GM12878 (cell line): Measurements from ENCODE around the gene RALB. TPM values are rescaled to one million over a fixed set of nuclear protein-coding genes. Genes with fewer than 3 reads are reported as not detected.

Experiments used
- ATAC-seq: fragments of 200-7000 bp; cut with Tn5 transposase; 3 replicates; pipeline ENCODE4 v1.9.1; 2020; ENCODE audit warnings: mild to moderate bottlenecking, moderate library complexity
- BruUV-seq: library from RNA; stranded (reverse); fragments of 400-500 nt; replicated peaks from 2 replicates; lab custom pipeline; 2021; lab: Mats Ljungman, UMichigan
- CTCF ChIA-PET: fragments of 300-600 bp; sonication (Branson Sonifier 250); formaldehyde crosslinking; extraction: SDS; loops from one replicate; lab custom pipeline; 2021; ENCODE audit warnings: inconsistent platforms; lab: Yijun Ruan, JAX
- POLR2A ChIA-PET: fragments of 350-600 bp; formaldehyde crosslinking; extraction: SDS; loops from one replicate; lab custom pipeline; 2021; ENCODE audit warnings: inconsistent platforms; lab: Charles Lee
- RAD21 ChIA-PET: fragments of 300-600 bp; sonication (Branson Sonifier 250); formaldehyde crosslinking; loops from one replicate; lab custom pipeline; 2023; ENCODE audit warnings: antibody characterized with exemption; ENCODE audit not compliant: unreplicated experiment; lab: Charles Lee
- SMC1A ChIA-PET: fragments of 300-600 bp; sonication (Branson Sonifier 250); formaldehyde crosslinking; loops from one replicate; lab custom pipeline; 2023; ENCODE audit not compliant: unreplicated experiment, uncharacterized antibody; lab: Charles Lee
- DNase-seq: peaks from one replicate; pipeline ENCODE4 v3.0.0-alpha.2; 2011; ENCODE audit warnings: low read depth, low spot score
- FAIRE-seq: peaks from 3 replicates; lab custom pipeline; 2011; peaks lifted over from hg19 to GRCh38; lab: Jason Lieb, UNC
- H2AFZ ChIP-seq: 2 replicates; pipeline ENCODE4 v1.6.0; 2011; ENCODE audit warnings: low read depth, low read length, control low read depth; ENCODE audit not compliant: control insufficient read depth
- H3K27ac ChIP-seq: 2 replicates; pipeline ENCODE4 v1.5.1; 2011; ENCODE audit warnings: control low read depth; ENCODE audit not compliant: control insufficient read depth, insufficient read depth
- H3K27me3 ChIP-seq, 2 experiments: replicated peaks in 1 of 2; 2 replicates each; pipeline versions ENCODE4 v1.6.0 to v1.6.1; 2011; ENCODE audit warnings: low read length in 1 of 2; ENCODE audit not compliant: control insufficient read depth in 2 of 2, insufficient read depth in 2 of 2
- H3K36me3 ChIP-seq, 2 experiments: 2 replicates each; pipeline ENCODE4 v1.5.1; 2011; ENCODE audit warnings: low read length in 1 of 2; ENCODE audit not compliant: control insufficient read depth in 2 of 2, insufficient read depth in 2 of 2
- H3K4me1 ChIP-seq: 2 replicates; pipeline ENCODE4 v1.6.1; 2011; ENCODE audit warnings: mild to moderate bottlenecking, low read length, moderate library complexity, mixed read lengths; ENCODE audit not compliant: control insufficient read depth, insufficient read depth
- H3K4me2 ChIP-seq: 2 replicates; pipeline ENCODE4 v1.6.0; 2011; ENCODE audit warnings: control low read depth; ENCODE audit not compliant: control insufficient read depth, insufficient read depth
- H3K4me3 ChIP-seq: fragments of 200-600 bp; sonication (generic); 2 replicates; pipeline ENCODE4 v1.5.1; 2016
- H3K79me2 ChIP-seq: 2 replicates; pipeline ENCODE4 v1.6.0; 2011; ENCODE audit warnings: low read length; ENCODE audit not compliant: control insufficient read depth, insufficient read depth
- H3K9ac ChIP-seq: 2 replicates; pipeline ENCODE4 v1.8.0; 2011; ENCODE audit warnings: low read length, control low read depth, mixed read lengths; ENCODE audit not compliant: control insufficient read depth, insufficient read depth
- H3K9me3 ChIP-seq: replicated peaks from 3 replicates; pipeline ENCODE4 v1.5.1; 2011; ENCODE audit warnings: mild to moderate bottlenecking, low read length; ENCODE audit not compliant: control insufficient read depth, insufficient read depth
- H4K20me1 ChIP-seq: 2 replicates; pipeline ENCODE4 v1.6.0; 2011; ENCODE audit not compliant: control insufficient read depth, insufficient read depth
- BCLAF1 ChIP-seq: fragments of 450-650 bp; IDR thresholded peaks from 2 replicates; pipeline ENCODE4 v1.6.1; 2017; ENCODE audit warnings: antibody characterized with exemption, mild to moderate bottlenecking, moderate library complexity
- BRCA1 ChIP-seq: IDR thresholded peaks from 2 replicates; pipeline ENCODE4 v1.6.1; 2011; ENCODE audit warnings: low read depth, low read length, improper control_type of control experiment
- CREM ChIP-seq: IDR thresholded peaks from 2 replicates; pipeline ENCODE4 v1.6.1; 2014; ENCODE audit warnings: antibody characterized with exemption, low read depth
- EED ChIP-seq: sonication (generic); IDR thresholded peaks from 2 replicates; pipeline ENCODE4 v1.6.1; 2016; ENCODE audit warnings: antibody characterized with exemption, low read depth
- HDGF ChIP-seq: fragments of 450-650 bp; IDR thresholded peaks from 2 replicates; pipeline ENCODE4 v1.6.1; 2016; ENCODE audit warnings: antibody characterized with exemption
- JUND ChIP-seq: IDR thresholded peaks from 2 replicates; pipeline ENCODE4 v1.6.1; 2012; ENCODE audit warnings: low read depth, mild to moderate bottlenecking, low read length, improper control_type of control experiment, moderate library complexity
- MTA2 ChIP-seq: fragments of 450-650 bp; IDR thresholded peaks from 2 replicates; pipeline ENCODE4 v1.6.1; 2016; ENCODE audit warnings: low read depth, mild to moderate bottlenecking, moderate library complexity
- MTA3 ChIP-seq: IDR thresholded peaks from 2 replicates; pipeline ENCODE4 v1.6.1; 2012; ENCODE audit warnings: low read length, inconsistent platforms, borderline replicate concordance
- PBX3 ChIP-seq: IDR thresholded peaks from 2 replicates; pipeline ENCODE4 v1.6.1; 2011; ENCODE audit warnings: mild to moderate bottlenecking, low read depth, low read length, moderate library complexity; ENCODE audit not compliant: insufficient replicate concordance
- SKIL ChIP-seq: fragments of 450-650 bp; IDR thresholded peaks from 2 replicates; pipeline ENCODE4 v1.6.1; 2017; ENCODE audit warnings: mild to moderate bottlenecking, low read depth, inconsistent platforms; ENCODE audit not compliant: poor library complexity, severe bottlenecking
- SUZ12 ChIP-seq: fragments of 200-600 bp; sonication (generic); IDR thresholded peaks from one replicate; pipeline ENCODE4 v1.6.1; 2018; ENCODE audit warnings: antibody characterized with exemption, mild to moderate bottlenecking; ENCODE audit not compliant: unreplicated experiment
- TCF7 ChIP-seq: IDR thresholded peaks from 2 replicates; pipeline ENCODE4 v1.6.1; 2014; ENCODE audit warnings: antibody characterized with exemption, borderline replicate concordance
- ZNF207 ChIP-seq: fragments of 450-650 bp; IDR thresholded peaks from 2 replicates; pipeline ENCODE4 v1.6.1; 2014; ENCODE audit warnings: antibody characterized with exemption, mild to moderate bottlenecking, borderline replicate concordance
- ZNF217 ChIP-seq: fragments of 450-650 bp; IDR thresholded peaks from 2 replicates; pipeline ENCODE4 v1.6.1; 2017; ENCODE audit warnings: antibody characterized with exemption, mild to moderate bottlenecking
- WGBS: methylation state at CpG from one replicate; pipeline ENCODE4 v1.1.6; 2016; ENCODE audit warnings: low lambda C conversion rate; ENCODE audit not compliant: insufficient replicate concordance, insufficient coverage; ENCODE audit errors: missing lambda C conversion rate; 5-methylcytosine and 5-hydroxymethylcytosine counted together
- in situ Hi-C: fragments of 300-500 bp; cut with MboI; formaldehyde crosslinking; loops from 9 replicates; pipeline ENCODE4 v1.14.3; 2018; ENCODE audit warnings: mixed read lengths
- intact Hi-C: fragments of 100-400 bp; cut with micrococcal nuclease; formaldehyde crosslinking; loops from one replicate; pipeline ENCODE4 v1.14.2; 2022; ENCODE audit not compliant: unreplicated experiment
- polyA plus RNA-seq, 11 experiments: library from polyadenylated mRNA; depleted of rRNA in 4 of 11; unstranded in 6 of 11; stranded (reverse) in 5 of 11; fragments of >200 nt; fragmentation: Nextera tagmentation in 4 of 11; fragmentation: Illumina TruSeq in 1 of 11; extraction: Ambion mirVana in 4 of 11; extraction: Trizol in 1 of 11; gene quantifications; 1 replicate in 1 of 11; 2 replicates in 10 of 11; pipeline versions ENCODE4 v1.2.1 to v1.2.3, GENCODE V29; 2011 to 2016; ENCODE audit warnings: inconsistent platforms in 2 of 11, missing spikeins in 2 of 11, low read depth in 1 of 11
- total RNA-seq, 4 experiments: library from RNA; depleted of rRNA in 3 of 4; stranded (reverse); fragments of >200 nt in 3 of 4; fragmentation: Illumina TruSeq in 1 of 4; extraction: Trizol in 1 of 4; gene quantifications; 2 replicates each; pipeline versions ENCODE4 v1.2.1 to v1.2.3, GENCODE V29; 2013 to 2021

Gene RALB
- total and polyA plus RNA-seq, 10 of the 15 experiments (the other 5 are each of a cell fraction or from before 2014, with no cell fraction given), result 8.3 to 54.0 (median 24.2) TPM

GRCh38 chr2:120223034-120223912 is 29.4 kb upstream of the RALB start, which contains the start of gene TMEM185B:
TMEM185B (minus strand) TSS chr2:120223400; CDS start chr2:120222976, 424 bp downstream.
- 6% methylated on average over 87 of the region's 108 CpGs for WGBS
- no peak for FAIRE-seq
- TF ChIP-seq MTA2, result no peak
- TF ChIP-seq BCLAF1, result peak; percentile 68; the same call in 1 of the 2 replicates
- TF ChIP-seq JUND, result 0 out of 2 replicates have a peak, but pooled peaks have one; percentile 6
- TF ChIP-seq BRCA1, result no peak
- peak; percentile 43; the same call in 1 of the 2 replicates for TF ChIP-seq CREM
- peak; percentile 75; the same call in 1 of the 2 replicates for TF ChIP-seq ZNF217
- TF ChIP-seq MTA3, result no peak
- TF ChIP-seq PBX3, result no peak
- no peak; the same call in 1 of the 2 replicates for TF ChIP-seq EED
- no peak for TF ChIP-seq SKIL
- no peak for TF ChIP-seq HDGF
- TF ChIP-seq ZNF207, result peak; percentile 94
- TF ChIP-seq TCF7, result no peak
- TF ChIP-seq SUZ12, result no peak

More at GRCh38 chr2:120223034-120223912, 29.4 kb upstream of the RALB start, which contains the start of gene TMEM185B:
- peak within 1 kb of the TSS; percentile 81 for H3K4me3 ChIP-seq
- peaks cover 22% of the 10 kb centered on the region for H3K4me1 ChIP-seq
- H4K20me1 ChIP-seq, result no peaks in the 10 kb centered on the region
- peak within 1 kb of the TSS; percentile 88 for H3K4me2 ChIP-seq
- POLR2A ChIA-PET, result interaction anchor here (1.0 to 1.9 kb wide), 4 partner anchors 9 to 87 kb away, joined by 4 to 17 read pairs (median 10); partner anchors contain the start of gene RALB
- peak within 1 kb of the TSS; percentile 83 for H3K27ac ChIP-seq
- DNase-seq, result no peak
- peak within 1 kb of the TSS; percentile 63 for H3K9ac ChIP-seq
- no peaks in the 10 kb centered on the region for H3K36me3 ChIP-seq
- CTCF ChIA-PET, result interaction anchor here (1.0 to 3.5 kb wide), 7 partner anchors 9 to 470 kb away, joined by 3 to 13 read pairs (median 3); no protein-coding TSS in a partner anchor
- ATAC-seq, result peak; percentile 94
- in situ Hi-C loops, result loop anchor here (25.0 kb wide), 1 partner anchor 464 kb away; no protein-coding TSS in a partner anchor
- no peaks in the 10 kb centered on the region for H3K27me3 ChIP-seq
- SMC1A ChIA-PET, result interaction anchor here (0.6 to 1.9 kb wide), 4 partner anchors 9 to 48 kb away, joined by 3 to 9 read pairs (median 3); no protein-coding TSS in a partner anchor
- RAD21 ChIA-PET, result interaction anchor here (1.0 to 2.0 kb wide), 7 partner anchors 9 to 90 kb away, joined by 3 to 14 read pairs (median 9); partner anchors contain the start of gene RALB
- peaks cover 18% of the 10 kb centered on the region for H3K79me2 ChIP-seq
- H2AFZ ChIP-seq, result peak within 1 kb of the TSS; percentile 77
- H3K9me3 ChIP-seq, result no peaks in the 10 kb centered on the region
- no TSS peak for BruUV-seq
- intact Hi-C loops, result loop anchor here (1.0 to 2.0 kb wide), 2 partner anchors 29 to 88 kb away; partner anchors contain the start of gene RALB
